ENCODE data around the gene ZNF496.

Gene ZNF496

GRCh38 chr1:247328311-247328710 is 3.4 kb downstream of the ZNF496 start:
- no peak for DNase-seq (ENCODE audit: low read depth)

DNA sequence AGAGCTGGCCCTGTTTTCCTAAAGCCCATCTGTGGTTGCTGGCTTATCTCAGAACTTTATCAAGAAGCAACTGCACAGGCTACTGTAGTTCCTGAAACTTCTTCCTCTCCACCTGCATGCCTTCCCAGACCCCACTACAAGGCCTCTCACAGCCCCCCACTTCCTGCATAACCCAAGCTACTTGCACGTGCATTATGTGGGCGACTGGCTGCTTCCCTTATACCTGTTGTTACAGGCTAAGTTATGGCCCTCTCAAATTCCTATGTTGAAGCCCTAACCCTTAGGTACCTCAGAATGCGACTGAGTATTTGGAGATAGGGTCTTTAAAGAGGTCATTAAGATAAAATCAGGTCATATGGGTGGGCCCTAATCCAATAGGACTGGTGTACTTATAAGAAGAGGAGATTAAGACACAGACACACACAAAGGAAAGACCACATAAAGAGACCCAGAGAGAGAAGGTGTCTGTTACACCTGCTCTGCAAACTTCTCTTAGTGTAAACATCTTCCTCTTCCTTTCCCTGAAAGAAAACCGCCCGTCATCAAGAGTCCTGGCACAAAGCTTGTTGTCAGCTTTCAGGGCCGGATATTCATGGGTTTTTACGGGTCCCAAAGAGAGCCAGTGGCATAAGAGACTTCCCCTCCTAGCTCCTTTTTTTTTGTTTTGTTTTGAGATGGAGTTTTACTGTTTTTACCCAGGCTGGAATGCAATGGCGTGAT is 5.1 kb downstream of the ZNF496 start:
- DNase-seq (ENCODE audit: low read depth): no peak

GRCh38 chr1:247324923-247325322 is 6.7 kb downstream of the ZNF496 start:
- no peak for DNase-seq (ENCODE audit: low read depth)

DNA sequence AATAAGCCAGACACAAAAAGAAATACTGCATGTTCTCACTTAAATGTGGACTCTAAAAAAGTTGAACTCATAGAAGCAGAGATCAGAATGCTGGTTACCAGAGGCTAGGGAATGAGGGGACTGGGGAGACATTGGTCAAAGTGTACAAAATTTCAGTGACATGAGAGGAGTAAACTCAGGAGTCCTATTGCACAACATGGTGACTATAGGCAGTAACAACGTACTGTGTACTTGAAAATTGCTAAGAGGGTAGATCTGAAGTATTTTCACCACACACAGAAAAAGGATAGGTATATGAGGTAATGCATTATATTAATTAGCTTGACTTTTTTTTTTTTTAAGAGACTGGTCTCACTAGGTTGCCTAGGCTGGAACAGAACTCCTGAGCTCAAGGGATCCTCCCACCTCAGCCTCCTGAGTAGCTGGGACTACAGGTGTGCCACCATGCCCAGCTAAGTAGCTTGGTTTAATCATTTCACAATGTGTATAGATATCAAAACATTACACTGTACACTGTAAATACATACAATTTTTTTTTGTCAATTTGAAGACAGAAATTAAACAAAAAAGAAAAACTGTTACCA is 7.4 kb downstream of the ZNF496 start:
- no peak for DNase-seq (ENCODE audit: low read depth)

DNA sequence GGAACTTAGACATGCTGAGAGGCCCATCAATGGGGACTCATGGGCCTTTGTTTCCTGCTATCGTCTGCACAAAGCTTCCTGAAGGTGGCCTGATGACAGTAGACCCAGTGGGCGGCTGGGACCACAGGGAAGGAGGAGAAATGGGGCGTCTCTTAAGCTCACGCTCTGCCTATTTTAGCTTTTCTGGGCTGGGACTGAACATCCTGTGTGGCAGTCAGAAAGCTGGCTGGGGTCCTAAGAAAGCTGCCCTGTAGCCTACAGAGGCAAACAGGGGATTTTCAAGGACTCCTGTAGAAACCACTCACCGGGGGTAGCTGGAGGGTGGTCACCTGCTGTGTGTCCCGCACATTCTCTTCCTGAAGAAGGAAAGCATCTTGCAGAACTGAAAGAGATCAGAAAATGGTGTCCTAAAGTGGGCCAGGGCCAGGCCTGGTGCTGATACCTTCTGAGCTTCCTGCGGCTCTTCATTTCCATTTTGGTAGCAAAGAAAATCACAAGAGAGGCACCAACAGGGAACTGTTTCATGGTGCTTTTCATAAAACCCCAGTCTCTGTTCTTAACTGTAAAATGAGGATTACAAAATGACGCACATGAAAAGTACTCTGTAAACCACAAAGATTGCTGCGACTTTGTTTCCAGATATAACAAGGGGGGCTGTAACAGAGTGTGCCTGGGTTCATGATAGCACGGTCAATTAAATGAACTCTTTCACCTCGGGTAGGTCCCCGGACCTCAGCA is 8.6 kb downstream of the ZNF496 start:
- no peak for DNase-seq (ENCODE audit: low read depth)

- DNase-seq (ENCODE audit: low read depth): no peak
Observed at GRCh38 chr1:247322442-247322841, 9.2 kb downstream of the ZNF496 start.

GRCh38 chr1:247317702-247318101 is 14.0 kb downstream of the ZNF496 start:
- DNase-seq (ENCODE audit: low read depth): no peak

DNA sequence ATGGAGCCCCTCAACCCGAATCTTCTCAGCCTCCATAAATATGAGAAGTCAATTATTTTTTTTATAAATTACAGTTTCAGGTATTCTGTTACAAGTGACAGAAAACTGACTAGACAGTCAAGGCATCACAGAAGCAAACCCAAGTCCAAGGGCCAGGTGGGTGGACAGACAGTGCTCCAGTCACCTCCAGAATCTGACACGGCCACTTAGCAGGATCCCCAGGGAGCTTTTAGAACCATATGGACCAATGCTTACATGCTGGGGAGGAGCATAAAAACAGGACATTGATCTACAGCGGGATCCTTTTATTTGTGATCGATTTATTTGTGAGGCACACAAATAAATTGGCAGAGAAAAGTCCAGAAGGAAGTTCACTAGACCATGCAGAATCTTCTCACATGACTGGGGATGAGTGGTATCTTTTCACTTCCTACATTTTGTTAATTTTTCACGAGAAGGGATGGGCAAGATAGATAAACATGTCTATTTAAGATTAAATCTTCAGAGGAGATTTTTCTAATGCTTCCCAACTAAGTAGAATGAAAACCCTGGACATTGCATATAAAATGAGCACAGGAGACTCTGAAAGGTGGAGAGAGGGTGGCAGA is 15.0 kb downstream of the ZNF496 start:
- DNase-seq (ENCODE audit: low read depth): no peak

GRCh38 chr1:247304031-247304430 is 27.6 kb downstream of the ZNF496 start:
- no peak for DNase-seq (ENCODE audit: low read depth)

DNA sequence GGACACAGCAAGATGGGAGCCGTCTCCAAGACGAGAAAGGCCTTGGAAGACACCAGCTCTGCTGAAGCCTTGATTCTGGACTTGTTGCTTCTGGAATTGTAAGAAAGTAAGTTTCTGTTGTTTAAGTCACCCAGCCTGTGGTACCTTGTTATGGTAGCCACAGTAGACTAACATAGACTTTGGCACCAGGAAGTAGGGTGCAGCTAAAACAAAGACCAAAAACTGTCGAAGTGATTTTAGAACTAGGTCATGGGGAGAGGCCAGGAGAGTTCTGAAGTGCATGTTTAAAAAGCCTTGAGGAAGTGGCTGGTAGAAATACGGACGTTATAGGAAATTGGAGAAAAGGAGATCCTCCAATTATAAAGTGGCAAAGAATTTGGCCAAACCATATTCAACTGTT is 28.5 kb downstream of the ZNF496 start:
- DNase-seq (ENCODE audit: low read depth): no peak

- DNase-seq (ENCODE audit: low read depth): no peak
Observed at GRCh38 chr1:247301176-247301540, 30.5 kb downstream of the ZNF496 start.

- DNase-seq (ENCODE audit: low read depth): no peak
Observed at GRCh38 chr1:247300491-247301175, 31.0 kb downstream of the ZNF496 start.

DNA sequence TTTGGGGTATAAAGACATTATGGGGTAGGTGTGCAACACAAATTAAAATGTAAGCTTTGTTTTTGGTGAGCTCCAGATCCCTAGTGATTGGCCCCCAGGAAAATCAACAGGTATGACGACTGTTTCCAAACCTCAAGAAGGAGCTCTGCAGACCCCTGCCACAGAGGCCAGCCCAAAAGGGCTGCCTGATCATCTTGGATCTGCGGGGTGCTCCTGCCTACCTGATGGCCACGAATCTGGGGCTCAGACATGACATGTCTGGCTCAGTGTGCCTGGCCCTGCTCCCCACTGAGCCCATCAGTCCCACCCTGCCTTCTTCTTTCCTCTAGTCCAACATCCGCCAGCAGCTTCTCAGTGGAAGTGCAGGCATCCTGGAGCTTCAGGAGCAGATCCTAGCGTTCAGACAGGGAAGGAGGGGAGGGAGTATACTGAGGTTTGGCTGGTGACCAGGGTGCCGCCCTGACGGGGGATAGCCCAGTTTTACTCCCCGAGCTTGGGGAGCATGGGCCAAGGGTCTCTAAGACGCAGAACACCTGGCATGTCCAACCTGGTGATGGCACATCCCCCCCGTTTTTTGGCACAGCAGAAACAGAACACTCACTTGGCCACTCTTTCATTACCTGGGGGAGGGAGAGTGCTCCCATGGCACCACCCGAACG is 31.8 kb downstream of the ZNF496 start:
- no peak for DNase-seq (ENCODE audit: low read depth)

- no peak for DNase-seq (ENCODE audit: low read depth)
Observed at GRCh38 chr1:247298701-247299100, 33.0 kb downstream of the ZNF496 start.

- no peak for DNase-seq (ENCODE audit: low read depth)
Observed at GRCh38 chr1:247298124-247298481, 33.6 kb downstream of the ZNF496 start.

GRCh38 chr1:247297263-247298123 is 34.2 kb downstream of the ZNF496 start:
- no peak for DNase-seq (ENCODE audit: low read depth)

GRCh38 chr1:247296599-247297180 is 35.0 kb downstream of the ZNF496 start:
- DNase-seq (ENCODE audit: low read depth): no peak

DNA sequence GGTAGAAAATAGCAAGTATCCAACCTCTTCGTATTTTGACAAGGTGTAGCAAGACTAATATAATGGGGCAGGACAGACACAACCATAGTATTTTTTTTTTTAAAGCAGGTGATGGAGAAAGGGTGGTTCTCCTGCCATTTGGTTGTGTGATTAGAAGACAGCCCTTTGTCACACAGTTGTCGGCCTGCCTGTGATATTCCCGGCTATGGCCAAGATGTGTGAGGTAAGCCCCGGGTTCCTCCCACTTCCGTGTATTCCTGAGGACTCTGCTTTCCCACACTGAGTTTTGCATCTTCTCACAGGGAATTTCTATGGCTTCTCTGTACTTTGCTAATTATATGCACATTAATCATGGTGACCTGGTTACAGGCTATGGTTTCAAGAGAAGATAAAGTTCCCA is 35.9 kb downstream of the ZNF496 start:
- DNase-seq (ENCODE audit: low read depth): no peak

- DNase-seq (ENCODE audit: low read depth): no peak
Observed at GRCh38 chr1:247295274-247295684, 36.4 kb downstream of the ZNF496 start.

- DNase-seq (ENCODE audit: low read depth): no peak
Observed at GRCh38 chr1:247294282-247294681, 37.4 kb downstream of the ZNF496 start.

GRCh38 chr1:247293047-247293446 is 38.6 kb downstream of the ZNF496 start:
- no peak for DNase-seq (ENCODE audit: low read depth)
